ENCODE measurements around the gene TCEAL7.

GRCh38 chrX:103376118-103376978 lies 46.3 kb downstream of the TCEAL7 start, which contains the start of gene BEX3:
- TF ChIP-seq POLR2A (IDR thresholded peaks at IDR 0.05) (peak in 1 of 2 donors; percentile 43), CTCF (IDR thresholded peaks at IDR 0.05) (no peak)

Data from heart left ventricle (tissue), 13 donors.